GM12874 (cell line): ENCODE measurements around the gene MMP8.

Source experiments
- TF ChIP-seq, protein P1 (sequence below): IDR thresholded peaks from 2 replicates; pipeline ENCODE4 v1.5.1; 2011; ENCODE audit warnings: low read depth, mild to moderate bottlenecking, control low read depth, low read length, moderate library complexity; ENCODE audit not compliant: insufficient read depth

The MMP8 gene

GRCh38 chr11:102685754-102686153, 39.0 kb downstream of the MMP8 start:
- TF ChIP-seq, protein P1, sequence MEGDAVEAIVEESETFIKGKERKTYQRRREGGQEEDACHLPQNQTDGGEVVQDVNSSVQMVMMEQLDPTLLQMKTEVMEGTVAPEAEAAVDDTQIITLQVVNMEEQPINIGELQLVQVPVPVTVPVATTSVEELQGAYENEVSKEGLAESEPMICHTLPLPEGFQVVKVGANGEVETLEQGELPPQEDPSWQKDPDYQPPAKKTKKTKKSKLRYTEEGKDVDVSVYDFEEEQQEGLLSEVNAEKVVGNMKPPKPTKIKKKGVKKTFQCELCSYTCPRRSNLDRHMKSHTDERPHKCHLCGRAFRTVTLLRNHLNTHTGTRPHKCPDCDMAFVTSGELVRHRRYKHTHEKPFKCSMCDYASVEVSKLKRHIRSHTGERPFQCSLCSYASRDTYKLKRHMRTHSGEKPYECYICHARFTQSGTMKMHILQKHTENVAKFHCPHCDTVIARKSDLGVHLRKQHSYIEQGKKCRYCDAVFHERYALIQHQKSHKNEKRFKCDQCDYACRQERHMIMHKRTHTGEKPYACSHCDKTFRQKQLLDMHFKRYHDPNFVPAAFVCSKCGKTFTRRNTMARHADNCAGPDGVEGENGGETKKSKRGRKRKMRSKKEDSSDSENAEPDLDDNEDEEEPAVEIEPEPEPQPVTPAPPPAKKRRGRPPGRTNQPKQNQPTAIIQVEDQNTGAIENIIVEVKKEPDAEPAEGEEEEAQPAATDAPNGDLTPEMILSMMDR = no peak

GRCh38 chr11:102685338-102685737, 39.4 kb downstream of the MMP8 start:
- TF ChIP-seq, protein P1 = no peak

- TF ChIP-seq, protein P1 = no peak
Measured at GRCh38 chr11:102683277-102683676, 41.5 kb downstream of the MMP8 start.

- TF ChIP-seq, protein P1 = no peak
Measured at GRCh38 chr11:102680945-102681344, 43.8 kb downstream of the MMP8 start.

DNA sequence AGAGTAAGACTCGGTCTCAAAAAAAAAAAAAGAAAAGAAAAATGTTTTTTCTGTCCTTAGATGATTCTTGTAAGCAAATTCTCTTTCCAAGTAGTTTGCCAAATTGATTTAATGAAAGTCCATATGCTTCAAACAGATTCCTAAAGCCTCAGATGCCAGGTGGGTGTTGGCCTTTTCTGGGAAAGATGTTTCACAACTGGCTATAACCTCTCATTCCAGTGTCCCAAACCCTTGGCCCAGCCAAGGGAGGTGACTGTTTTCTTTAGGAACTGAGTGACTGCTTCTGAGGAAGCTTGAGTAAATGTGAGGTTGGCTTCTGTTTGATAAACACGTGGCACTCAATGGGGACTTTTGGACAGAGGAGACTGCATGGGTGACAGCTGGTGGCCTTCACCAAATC, 46.7 kb downstream of the MMP8 start:
- TF ChIP-seq, protein P1 = no peak

DNA sequence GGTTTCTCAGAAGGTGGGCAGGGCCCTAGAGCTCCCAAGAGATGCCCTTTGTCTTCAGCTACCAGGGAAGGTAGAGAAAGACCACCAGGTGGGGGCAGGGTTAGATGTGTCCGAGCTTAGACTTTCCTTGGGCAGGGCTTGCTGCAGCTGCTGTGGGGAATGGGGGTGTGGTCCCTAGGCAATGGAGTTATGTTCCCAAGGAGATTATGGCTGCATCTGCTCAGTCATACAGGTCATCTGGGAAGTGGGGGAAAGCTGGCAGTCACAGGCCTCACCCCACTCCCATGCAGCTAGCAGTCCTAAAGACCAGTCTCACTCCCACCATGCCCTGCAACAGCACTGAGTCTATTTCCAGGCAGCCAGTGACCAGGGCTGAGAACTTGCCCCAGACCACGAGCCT, 48.7 kb downstream of the MMP8 start:
- TF ChIP-seq, protein P1 = no peak

GRCh38 chr11:102669664-102670063, 55.1 kb downstream of the MMP8 start:
- TF ChIP-seq, protein P1 = no peak

- TF ChIP-seq, protein P1 = peak; percentile 72
Measured at GRCh38 chr11:102666331-102666957, 58.3 kb downstream of the MMP8 start.
